Erythroblast (primary cell): ENCODE measurements around the gene CCL21.

ENCODE experiments used
- GATA1 ChIP-seq: IDR thresholded peaks from 2 replicates; pipeline ENCODE4 v1.6.1; 2011; ENCODE audit warnings: low read depth, mild to moderate bottlenecking, control low read depth, low read length, moderate library complexity
- POLR2A ChIP-seq: IDR thresholded peaks from 2 replicates; pipeline ENCODE4 v1.6.1; 2011; ENCODE audit warnings: mild to moderate bottlenecking, low read length

DNA sequence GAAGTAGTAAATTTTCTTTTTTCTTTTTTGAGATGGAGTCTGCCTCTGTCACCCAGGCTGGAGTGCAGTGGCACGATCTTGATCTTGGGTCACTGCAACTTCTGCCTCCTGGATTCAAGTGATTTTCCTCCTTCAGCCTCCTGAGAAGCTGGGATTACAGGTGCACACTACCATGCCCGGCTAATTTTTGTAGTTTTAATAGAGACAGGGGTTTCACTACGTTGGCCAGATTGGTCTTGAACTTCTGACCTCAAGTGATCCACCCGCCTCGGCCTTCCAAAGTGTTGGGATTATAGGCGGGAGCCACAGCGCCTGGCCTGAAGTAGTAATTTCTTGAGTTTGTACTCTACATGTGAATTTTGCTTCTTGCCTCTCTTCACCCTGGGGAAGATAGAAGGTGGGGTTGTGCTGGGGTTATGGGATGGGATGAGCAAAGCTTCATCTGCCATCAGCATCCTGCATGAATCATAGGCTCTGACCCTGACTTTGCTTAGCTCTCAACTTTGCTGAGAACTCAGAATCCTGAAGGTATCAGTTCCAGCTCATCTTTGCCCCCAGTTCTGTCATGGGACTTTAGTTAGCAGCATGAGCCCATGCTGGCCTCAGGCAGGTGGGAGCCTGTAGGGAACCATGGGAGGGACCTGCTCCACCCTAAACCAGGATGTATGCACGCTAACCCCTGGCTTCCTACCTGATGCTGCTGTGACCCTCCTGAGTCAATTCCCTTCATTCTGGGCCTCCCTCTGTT lies 9.3 kb upstream of the CCL21 start:
- TF ChIP-seq POLR2A (no peak), GATA1 (no peak)
